GM21619 (cell line): ENCODE results near the gene PRKCZ.

Source experiments
- ATAC-seq: cut with Tn5 transposase; IDR thresholded peaks from one replicate; pipeline ENCODE4 v1.9.1; 2021; ENCODE audit not compliant: unreplicated experiment

Gene PRKCZ

GRCh38 chr1:2151252-2151651, 101.0 kb downstream of the PRKCZ start:
- ATAC-seq = no peak

- no peak for ATAC-seq
These were observed 101.7 kb downstream of the PRKCZ start for GRCh38 chr1:2151911-2152310.

GRCh38 chr1:2152954-2153353, 102.7 kb downstream of the PRKCZ start:
- no peak for ATAC-seq

- ATAC-seq = no peak
These were observed 103.8 kb downstream of the PRKCZ start for GRCh38 chr1:2154022-2154421.

GRCh38 chr1:2155147-2155598, 105.0 kb downstream of the PRKCZ start:
- ATAC-seq = no peak

- no peak for ATAC-seq
These were observed 105.6 kb downstream of the PRKCZ start for GRCh38 chr1:2155788-2156187.

GRCh38 chr1:2156866-2157265, 106.7 kb downstream of the PRKCZ start:
- ATAC-seq = no peak

GRCh38 chr1:2157856-2158255, 107.6 kb downstream of the PRKCZ start:
- no peak for ATAC-seq

GRCh38 chr1:2158272-2158671, 108.1 kb downstream of the PRKCZ start:
- ATAC-seq = no peak

- ATAC-seq = no peak
These were observed 108.9 kb downstream of the PRKCZ start for GRCh38 chr1:2159124-2159523.

GRCh38 chr1:2160451-2161300, 110.5 kb downstream of the PRKCZ start:
- no peak for ATAC-seq

GRCh38 chr1:2163205-2163604, 113.0 kb downstream of the PRKCZ start:
- no peak for ATAC-seq

- ATAC-seq = no peak
These were observed 115.4 kb downstream of the PRKCZ start for GRCh38 chr1:2165646-2166045.

- no peak for ATAC-seq
These were observed 116.0 kb downstream of the PRKCZ start for GRCh38 chr1:2166254-2166653.

GRCh38 chr1:2166695-2167094, 116.5 kb downstream of the PRKCZ start:
- ATAC-seq = no peak

GRCh38 chr1:2168090-2168489, 117.9 kb downstream of the PRKCZ start:
- no peak for ATAC-seq

GRCh38 chr1:2168535-2168934, 118.3 kb downstream of the PRKCZ start:
- ATAC-seq = no peak

- no peak for ATAC-seq
These were observed 119.1 kb downstream of the PRKCZ start for GRCh38 chr1:2169200-2169836.

- no peak for ATAC-seq
These were observed 120.0 kb downstream of the PRKCZ start for GRCh38 chr1:2170211-2170610.

GRCh38 chr1:2172012-2172411, 121.8 kb downstream of the PRKCZ start:
- ATAC-seq = no peak

- ATAC-seq = no peak
These were observed 122.4 kb downstream of the PRKCZ start for GRCh38 chr1:2172551-2173146.
